Measurements from ENCODE around the gene IL17RD. TPM values are rescaled to one million over a fixed set of nuclear protein-coding genes. Genes with fewer than 3 reads are reported as not detected.

The IL17RD gene
- total and polyA plus RNA-seq, 11 donors, result 1.4 to 11.3 (median 5.4) TPM

DNA sequence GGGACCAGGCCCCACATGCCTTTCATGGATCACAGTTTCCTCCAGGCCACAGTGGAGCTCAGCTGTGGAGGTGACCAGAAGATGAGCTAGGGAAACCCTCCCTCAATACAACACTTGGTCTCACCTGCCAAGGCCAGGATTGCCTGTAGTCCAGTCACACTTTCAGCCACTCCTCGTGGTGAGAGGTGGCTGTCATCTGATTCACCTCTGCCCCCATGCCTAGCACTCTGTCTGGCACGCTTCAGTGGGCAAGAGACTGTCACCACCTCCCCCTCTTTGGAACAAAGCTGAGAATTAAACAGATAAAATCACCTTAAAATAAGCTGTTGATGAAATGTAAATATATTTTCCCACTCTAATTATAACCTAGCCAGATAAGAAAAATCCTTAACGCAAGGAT is 4.0 kb upstream of the IL17RD start:
- DNase-seq, result no peak
- TF ChIP-seq, protein P1, sequence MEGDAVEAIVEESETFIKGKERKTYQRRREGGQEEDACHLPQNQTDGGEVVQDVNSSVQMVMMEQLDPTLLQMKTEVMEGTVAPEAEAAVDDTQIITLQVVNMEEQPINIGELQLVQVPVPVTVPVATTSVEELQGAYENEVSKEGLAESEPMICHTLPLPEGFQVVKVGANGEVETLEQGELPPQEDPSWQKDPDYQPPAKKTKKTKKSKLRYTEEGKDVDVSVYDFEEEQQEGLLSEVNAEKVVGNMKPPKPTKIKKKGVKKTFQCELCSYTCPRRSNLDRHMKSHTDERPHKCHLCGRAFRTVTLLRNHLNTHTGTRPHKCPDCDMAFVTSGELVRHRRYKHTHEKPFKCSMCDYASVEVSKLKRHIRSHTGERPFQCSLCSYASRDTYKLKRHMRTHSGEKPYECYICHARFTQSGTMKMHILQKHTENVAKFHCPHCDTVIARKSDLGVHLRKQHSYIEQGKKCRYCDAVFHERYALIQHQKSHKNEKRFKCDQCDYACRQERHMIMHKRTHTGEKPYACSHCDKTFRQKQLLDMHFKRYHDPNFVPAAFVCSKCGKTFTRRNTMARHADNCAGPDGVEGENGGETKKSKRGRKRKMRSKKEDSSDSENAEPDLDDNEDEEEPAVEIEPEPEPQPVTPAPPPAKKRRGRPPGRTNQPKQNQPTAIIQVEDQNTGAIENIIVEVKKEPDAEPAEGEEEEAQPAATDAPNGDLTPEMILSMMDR (IDR thresholded peaks at IDR 0.05), result no peak
- intact Hi-C loops (cut with DNase I), result loop anchor here in 7 of 10 donors (5.0 to 10.0 kb wide), 4 partner anchors 58 to 588 kb away; partner anchors contain the start of genes APPL1 (in 3 of the 7) and SLMAP (in 1 of the 7)
- Histone ChIP-seq H3K4me3 (no peak overlapping the region), H3K27ac (no peak overlapping the region), H3K27me3 (peaks cover 0 to 20% (median 0%) of the 10 kb centered on the region in 9 donors), H3K36me3 (no peaks in the 10 kb centered on the region), H3K9me3 (no peaks in the 10 kb centered on the region), H3K4me1 (peaks cover 0 to 26% (median 9%) of the 10 kb centered on the region in 12 donors)
- ATAC-seq, result no peak
- 35 to 53% (median 50%) methylated on average over 3 of the region's 3 CpGs for WGBS, 4 donors

DNA sequence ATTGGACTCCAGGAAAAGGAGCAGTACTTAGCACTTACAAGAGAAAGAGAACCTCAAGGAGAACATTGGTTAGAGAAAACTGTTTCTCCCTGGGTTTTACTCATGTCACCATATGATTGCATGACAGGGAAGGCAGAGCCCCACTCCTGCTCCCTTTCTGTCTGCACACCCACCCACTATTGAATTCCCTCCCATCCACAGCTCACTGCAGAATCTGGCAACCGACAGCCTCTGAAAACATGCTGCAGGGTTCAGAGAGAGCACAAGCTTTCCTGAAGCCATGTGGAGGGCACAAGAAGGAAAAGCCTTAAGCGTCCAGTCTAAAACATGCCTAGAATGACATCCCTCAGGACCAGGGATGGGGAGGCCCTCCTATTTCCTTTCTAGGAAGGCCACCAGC is 3.0 kb upstream of the IL17RD start:
- ATAC-seq, result no peak

GRCh38 chr3:57166660-57167059 is 1.5 kb upstream of the IL17RD start:
- Histone ChIP-seq H3K9me3 (no peaks in the 10 kb centered on the region), H3K27ac (no peak overlapping the region), H3K27me3 (peaks cover 0 to 29% (median 0%) of the 10 kb centered on the region in 9 donors), H3K36me3 (no peaks in the 10 kb centered on the region), H3K4me3 (no peak overlapping the region), H3K4me1 (peaks cover 0 to 43% (median 23%) of the 10 kb centered on the region in 12 donors)
- no peak for DNase-seq
- WGBS, 4 donors, result 79 to 87% (median 81%) methylated on average over 2 of the region's 2 CpGs
- no peak for ATAC-seq
- intact Hi-C loops (cut with DNase I), result loop anchor here in 7 of 10 donors (5.0 to 10.0 kb wide), 4 partner anchors 61 to 591 kb away; partner anchors contain the start of genes APPL1 (in 3 of the 7) and SLMAP (in 1 of the 7)
- TF ChIP-seq, protein P1 (IDR thresholded peaks at IDR 0.05), result no peak

More for the DNA sequence above, 3.0 kb upstream of the IL17RD start:
- intact Hi-C loops (cut with DNase I), result loop anchor here in 7 of 10 donors (5.0 to 10.0 kb wide), 4 partner anchors 59 to 589 kb away; partner anchors contain the start of genes APPL1 (in 3 of the 7) and SLMAP (in 1 of the 7)
- TF ChIP-seq, protein P1 (IDR thresholded peaks at IDR 0.05), result no peak
- no peak for TF ChIP-seq POLR2A (IDR thresholded peaks at IDR 0.05)
- 60 to 89% (median 76%) methylated on average over 2 of the region's 2 CpGs for WGBS, 4 donors
- Histone ChIP-seq H3K27ac (no peak overlapping the region), H3K4me3 (no peak overlapping the region), H3K4me1 (peaks cover 0 to 30% (median 14%) of the 10 kb centered on the region in 12 donors), H3K9me3 (no peaks in the 10 kb centered on the region), H3K36me3 (no peaks in the 10 kb centered on the region), H3K27me3 (peaks cover 0 to 23% (median 0%) of the 10 kb centered on the region in 9 donors)
- DNase-seq, result no peak

DNA sequence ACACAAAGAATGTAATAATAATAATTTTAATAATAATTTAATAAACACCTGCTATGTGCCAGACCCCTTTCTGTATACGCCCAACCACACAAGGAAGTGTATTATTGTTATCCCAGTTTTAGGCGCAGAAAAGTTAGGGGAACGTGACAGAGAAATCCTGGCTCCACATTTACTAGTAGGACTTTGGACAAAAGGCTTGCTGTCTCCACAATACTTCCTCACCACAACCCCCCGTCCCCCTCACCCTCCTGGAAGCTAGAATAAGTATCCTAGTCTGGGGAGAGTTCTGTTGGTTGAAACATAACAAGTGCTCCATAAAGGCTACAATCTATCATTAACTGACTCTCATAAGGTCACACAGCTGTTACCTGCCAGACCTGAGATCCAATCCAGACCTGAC is 488 bp upstream of the IL17RD start:
- no peak for TF ChIP-seq POLR2A (IDR thresholded peaks at IDR 0.05)
- TF ChIP-seq, protein P1 (IDR thresholded peaks at IDR 0.05), result no peak
- Histone ChIP-seq H3K27me3 (peaks cover 0 to 31% (median 0%) of the 10 kb centered on the region in 9 donors), H3K4me3 (peak overlapping the region in 9 of 12 donors; percentile 72 to 92 (median 85)), H3K4me1 (peaks cover 0 to 53% (median 31%) of the 10 kb centered on the region in 12 donors), H3K36me3 (no peaks in the 10 kb centered on the region), H3K9me3 (no peaks in the 10 kb centered on the region), H3K27ac (peak overlapping the region in 1 of 12 donors; percentile 3)
- intact Hi-C loops (cut with DNase I), result loop anchor here in 7 of 10 donors (5.0 to 10.0 kb wide), 4 partner anchors 61 to 592 kb away; partner anchors contain the start of genes APPL1 (in 3 of the 7) and SLMAP (in 1 of the 7)
- DNase-seq (no peak), ATAC-seq (no peak)
- WGBS, 4 donors, result 21 to 35% (median 34%) methylated on average over 4 of the region's 4 CpGs

All from heart left ventricle (tissue), 16 donors.